GM19452 (cell line): ENCODE data around the gene COL27A1.
"Not testable (repeated sequence)": the region's sequence is repeated elsewhere in the genome, so short reads cannot be mapped to it uniquely, and the experiment has no call there.

ENCODE experiments used
- ATAC-seq: cut with Tn5 transposase; IDR thresholded peaks from one replicate; pipeline ENCODE4 v1.9.1; 2021; ENCODE audit not compliant: unreplicated experiment

COL27A1 gene

DNA sequence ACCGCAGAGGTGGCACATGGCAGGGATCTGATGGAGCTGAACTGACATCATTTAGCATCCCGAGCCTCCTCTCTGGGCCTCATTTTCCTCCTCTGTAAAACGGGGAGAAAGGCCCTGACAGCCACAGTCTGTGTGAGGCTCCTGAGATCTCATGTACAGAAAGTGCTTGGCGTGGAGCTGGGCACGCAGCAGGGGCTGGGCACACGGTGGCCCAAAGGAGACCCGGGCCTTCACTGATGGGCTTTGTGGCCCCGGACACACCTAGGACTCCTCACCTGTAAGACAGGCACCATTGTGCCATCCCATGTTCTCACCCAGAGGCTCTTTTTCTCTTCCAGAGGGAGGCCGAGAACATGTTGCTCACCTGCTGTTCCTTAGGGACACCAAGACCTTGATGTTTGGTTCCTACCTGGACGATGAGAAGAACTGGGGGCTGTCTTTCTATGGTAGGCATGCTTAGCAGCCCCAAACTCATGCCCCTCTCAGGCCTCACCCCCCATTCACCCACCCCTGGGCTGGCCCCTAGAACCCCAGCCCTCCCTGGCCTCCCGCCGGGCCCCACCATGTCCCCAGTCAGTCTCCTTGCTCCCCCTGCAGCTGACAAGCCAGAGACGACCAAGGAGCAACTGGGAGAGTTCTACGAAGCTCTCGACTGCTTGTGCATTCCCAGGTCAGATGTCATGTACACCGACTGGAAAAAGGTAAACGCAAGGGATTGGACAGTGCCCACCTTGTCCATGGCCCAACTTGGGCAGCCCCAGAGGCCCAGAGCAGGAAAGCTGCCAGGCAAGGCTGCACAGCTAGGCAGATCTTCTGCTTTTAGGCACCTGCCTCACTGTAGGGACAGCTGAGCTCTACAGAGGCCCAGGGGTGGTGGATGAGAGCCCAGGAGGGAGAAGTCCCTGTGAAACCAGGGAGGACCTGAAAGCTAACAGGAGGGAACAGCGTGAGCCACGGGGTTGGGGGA is 176.2 kb downstream of the COL27A1 start:
- ATAC-seq, result not testable (repeated sequence)

- ATAC-seq, result not testable (repeated sequence)
Measured at GRCh38 chr9:114332474-114333040, 177.2 kb downstream of the COL27A1 start.

DNA sequence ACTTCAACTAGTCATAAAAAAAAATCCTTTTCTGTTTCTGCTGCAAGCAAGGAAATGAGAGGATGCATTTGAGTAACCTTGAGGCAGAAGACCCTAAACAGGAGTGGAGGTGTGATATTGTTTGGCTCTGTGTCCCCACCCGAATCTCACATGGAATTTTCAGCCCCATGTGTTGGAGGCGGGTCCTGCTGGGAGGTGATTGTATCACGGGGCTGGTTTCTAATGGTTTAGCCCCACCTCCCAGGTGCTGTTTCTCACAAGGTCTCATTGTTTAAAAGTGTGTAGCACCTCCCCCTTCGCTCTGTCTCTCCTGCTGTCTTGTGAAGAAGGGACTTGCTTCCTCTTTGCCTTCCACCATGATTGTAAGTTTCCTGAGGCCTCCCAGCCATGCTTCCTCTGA is 178.4 kb downstream of the COL27A1 start:
- ATAC-seq, result not testable (repeated sequence)

- ATAC-seq, result no peak
Measured at GRCh38 chr9:114334490-114334889, 179.2 kb downstream of the COL27A1 start.

- no peak for ATAC-seq
Measured at GRCh38 chr9:114335745-114336144, 180.4 kb downstream of the COL27A1 start.

DNA sequence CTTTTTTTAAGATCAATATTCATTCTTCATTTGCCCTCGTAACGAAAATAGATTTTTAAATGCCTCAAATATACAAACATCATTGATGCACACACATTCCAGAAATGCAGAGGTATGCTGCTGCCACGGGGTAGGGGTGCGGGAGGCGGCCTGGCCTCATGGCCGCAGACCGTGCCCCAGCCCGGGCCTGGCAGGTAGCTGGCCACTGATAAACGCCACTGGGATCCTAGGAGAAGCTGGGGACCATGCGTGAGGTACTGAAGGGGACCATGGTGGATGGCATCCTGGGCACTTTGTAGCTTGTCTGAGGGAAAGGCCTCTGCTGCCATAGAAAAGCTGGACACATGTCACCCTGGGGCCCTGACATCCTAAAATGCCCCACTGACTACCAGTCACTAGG is 180.8 kb downstream of the COL27A1 start:
- no peak for ATAC-seq

DNA sequence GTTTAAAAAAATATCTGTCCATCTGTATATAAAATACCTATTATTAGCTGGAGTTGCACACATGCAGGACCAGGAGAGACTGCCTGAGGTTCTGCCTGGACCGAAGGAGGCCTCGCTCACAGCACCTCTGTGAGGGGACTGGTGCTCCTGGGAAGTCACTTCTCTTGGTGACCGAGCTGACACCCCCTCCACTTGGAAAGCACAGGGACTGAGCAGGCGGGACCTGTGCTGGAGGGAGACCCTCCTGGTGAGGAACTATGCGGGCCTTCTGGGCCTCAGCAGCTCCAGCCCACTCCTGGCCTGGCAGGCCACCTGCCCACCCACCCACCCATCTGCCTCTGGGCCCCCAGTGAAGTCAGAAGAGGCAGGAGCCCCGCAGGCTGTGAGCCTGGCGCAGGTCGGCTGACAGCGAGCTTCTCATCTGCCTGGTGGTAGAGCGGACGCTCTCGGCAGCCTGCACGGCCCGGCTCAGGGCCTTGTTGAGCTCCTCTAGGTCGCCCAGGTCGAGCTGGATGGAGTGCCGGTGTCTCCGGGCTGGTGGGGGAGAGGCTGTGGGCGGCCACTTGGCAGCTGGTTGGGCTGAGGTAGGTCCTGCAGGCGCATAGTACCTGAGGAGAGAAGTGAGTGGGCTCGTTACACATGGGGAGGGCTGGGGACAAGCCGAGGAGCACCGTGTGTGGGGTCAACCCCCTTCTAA is 181.5 kb downstream of the COL27A1 start:
- ATAC-seq, result no peak

GRCh38 chr9:114338187-114338586 is 182.8 kb downstream of the COL27A1 start:
- ATAC-seq, result no peak

DNA sequence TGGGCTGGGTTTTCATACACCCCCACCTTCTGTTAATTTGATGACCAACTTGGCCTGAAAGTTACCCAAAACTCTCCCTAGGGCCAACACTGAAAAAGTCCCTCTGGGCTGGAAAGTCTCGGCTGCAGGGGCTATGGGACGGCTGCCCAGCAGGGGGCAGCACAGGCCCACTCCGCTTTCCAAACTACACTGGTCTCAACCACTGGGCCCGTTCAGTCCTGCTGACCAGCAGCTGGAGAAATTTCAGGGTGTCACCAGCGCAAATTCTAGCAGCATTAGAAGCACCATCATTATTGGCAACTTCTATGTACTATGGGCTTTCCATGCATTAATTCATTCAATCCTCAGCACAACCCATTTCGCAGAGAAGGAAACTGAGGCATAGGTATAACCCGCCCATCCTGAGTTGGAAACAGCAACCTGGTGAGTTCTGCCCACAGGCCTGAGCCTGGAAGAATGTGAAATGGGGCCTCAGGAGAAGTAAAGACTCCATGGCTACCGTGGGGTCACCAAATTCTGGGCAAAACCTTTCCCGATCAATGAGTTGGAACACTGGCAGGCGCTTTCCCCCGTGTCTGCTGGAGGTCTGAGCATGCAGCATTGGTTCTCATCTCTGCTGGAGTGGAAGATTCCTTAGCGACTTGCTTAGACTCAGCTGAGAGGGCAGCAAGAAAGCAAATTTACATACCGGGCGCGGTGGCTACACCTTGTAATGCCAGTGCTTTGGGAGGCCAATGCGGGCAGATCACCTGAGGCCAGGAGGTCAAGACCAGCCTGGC is 184.0 kb downstream of the COL27A1 start:
- ATAC-seq, result peak; percentile 74

DNA sequence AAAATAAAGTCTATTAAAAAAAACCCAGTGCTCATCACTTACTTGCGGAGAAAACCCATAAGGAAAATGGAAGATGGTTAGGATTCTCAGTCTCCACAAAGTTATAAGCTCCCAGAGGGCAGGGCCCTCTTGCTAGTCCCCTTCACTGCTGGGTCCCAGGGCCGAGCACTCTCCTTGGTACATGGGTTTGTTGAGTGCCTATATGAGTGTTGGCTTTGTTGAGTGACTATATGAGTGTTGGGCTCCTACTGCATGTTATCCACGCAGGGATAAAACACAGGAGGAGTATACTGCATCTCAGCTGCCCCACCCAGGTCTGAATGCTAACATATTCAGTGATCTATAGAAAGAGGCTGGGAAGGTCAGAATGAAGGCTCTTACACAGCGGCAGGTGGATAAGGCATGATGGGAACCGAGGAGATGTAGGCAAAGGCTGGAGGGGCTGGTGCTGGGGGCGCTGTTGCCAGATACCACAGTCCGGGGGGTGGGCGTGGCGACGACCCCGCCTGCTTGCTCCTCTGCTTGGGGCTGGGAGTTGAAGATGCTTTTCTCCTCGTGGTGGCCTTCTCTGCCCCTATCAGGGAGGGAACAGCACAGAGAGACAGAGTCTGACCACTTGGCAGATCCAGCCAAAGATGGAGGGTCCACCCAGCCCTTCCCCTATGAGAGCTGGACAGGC is 186.0 kb downstream of the COL27A1 start:
- no peak for ATAC-seq

- ATAC-seq, result no peak
Measured at GRCh38 chr9:114341991-114342390, 186.7 kb downstream of the COL27A1 start.

DNA sequence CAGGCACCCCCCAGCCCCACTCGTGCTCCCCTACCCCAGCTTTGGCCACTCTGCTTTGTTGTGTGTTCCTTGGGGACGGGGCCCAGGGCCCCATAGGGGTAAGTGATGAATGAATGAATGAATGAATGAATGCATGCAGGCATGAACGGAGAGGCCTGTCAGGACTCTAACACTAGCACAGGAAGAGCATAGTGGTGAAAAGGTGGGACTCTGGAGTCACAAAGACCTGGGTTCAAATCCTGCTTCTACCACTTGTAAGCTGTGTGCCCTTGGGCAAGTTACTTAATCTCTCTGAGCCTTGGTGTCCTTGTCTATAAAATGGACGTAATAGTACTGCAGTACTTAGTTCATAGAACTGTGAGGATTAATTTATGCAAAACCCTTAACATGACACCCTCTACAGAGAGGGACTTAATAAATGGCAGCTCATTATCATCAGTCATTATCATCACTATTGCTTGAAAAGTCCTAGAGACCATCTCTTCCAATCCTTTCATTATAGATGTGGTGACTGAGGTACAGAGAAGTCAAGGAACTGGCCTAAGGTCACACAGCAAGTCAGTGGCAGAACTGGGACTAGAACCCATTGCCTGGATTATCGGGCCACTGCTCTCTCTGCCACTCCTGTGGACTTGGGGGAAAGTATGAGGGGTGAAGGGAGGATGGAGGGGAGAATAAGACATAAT is 187.6 kb downstream of the COL27A1 start:
- ATAC-seq, result no peak

- ATAC-seq, result no peak
Measured at GRCh38 chr9:114343471-114344187, 188.3 kb downstream of the COL27A1 start.

GRCh38 chr9:114344188-114344566 is 188.8 kb downstream of the COL27A1 start:
- no peak for ATAC-seq

DNA sequence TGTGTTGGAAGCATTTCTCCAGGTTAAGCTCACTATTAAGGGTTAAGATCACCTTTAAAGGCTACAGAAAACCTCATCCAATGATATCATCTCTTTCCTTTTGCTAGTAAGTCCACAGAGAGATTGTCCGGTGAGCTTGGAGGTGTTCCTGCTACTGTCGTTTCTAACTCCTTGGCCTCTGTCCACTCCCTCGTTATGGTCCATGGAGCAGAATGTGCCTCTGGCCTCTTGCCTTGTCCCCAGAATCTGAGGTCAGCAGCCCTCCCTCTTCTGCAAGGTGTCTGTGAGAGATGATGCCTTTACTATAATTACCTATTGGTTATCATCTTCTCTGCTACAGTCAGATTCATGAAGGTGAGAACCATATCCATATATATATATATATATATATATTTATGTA is 189.4 kb downstream of the COL27A1 start:
- no peak for ATAC-seq

DNA sequence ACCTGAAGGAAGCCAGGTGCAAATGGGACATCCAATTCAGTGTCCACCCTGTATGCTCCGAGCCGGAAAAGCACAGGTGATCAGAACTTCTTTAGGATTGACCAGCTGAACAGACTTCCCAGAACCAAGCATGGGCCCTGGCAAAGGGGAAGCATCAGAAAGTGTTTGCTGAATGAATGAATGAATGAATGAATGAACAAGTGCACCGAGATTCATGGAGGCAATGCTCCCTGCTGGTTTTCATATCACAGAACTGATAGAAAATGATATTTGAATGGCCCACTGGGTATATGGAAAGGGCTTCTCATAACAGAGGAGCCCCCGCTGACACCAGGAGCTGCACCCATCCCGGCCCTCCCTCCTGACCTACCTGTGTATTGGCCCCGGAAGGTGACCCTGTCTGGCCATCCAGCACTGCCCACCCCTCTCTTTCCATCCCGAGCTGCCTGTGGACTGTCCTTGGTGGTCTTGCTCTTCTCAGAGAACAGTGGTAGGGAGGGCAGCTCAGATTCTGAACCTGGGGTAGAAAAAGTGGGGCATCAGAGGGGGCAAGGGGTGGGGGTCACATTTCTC is 190.2 kb downstream of the COL27A1 start:
- ATAC-seq, result no peak

- ATAC-seq, result no peak
Measured at GRCh38 chr9:114346146-114346545, 190.8 kb downstream of the COL27A1 start.

GRCh38 chr9:114347675-114348074 is 192.3 kb downstream of the COL27A1 start:
- ATAC-seq, result no peak
